ENCODE results near the gene THG1L. TPM values are rescaled to one million over a fixed set of nuclear protein-coding genes. Genes with fewer than 3 reads are reported as not detected.

Gene THG1L
- total RNA-seq, 2 donors from 2014 or later = 11.6 to 13.8 TPM

GRCh38 chr5:157710431-157710830 lies 20.8 kb upstream of the THG1L start:
- Histone ChIP-seq H3K36me3 (ENCODE audit: control insufficient read depth, insufficient read depth, low read length) (no peaks in the 10 kb centered on the region), H3K27ac (ENCODE audit: low read depth, low read length) (no peak overlapping the region), H3K4me1 (ENCODE audit: control insufficient read depth, insufficient read depth, low read length) (peaks cover 5% of the 10 kb centered on the region), H3K9me3 (ENCODE audit: control insufficient read depth, low read length) (no peaks in the 10 kb centered on the region), H3K27me3 (ENCODE audit: control insufficient read depth, insufficient read depth, low read length, poor library complexity, severe bottlenecking) (no peaks in the 10 kb centered on the region), H3K9ac (ENCODE audit: extremely low read depth, low read length, poor library complexity, severe bottlenecking) (no peak overlapping the region), H3K4me3 (ENCODE audit: low read length) (no peak overlapping the region)
- no peak overlapping the region for H3K4me3 Mint-ChIP-seq
- H3K4me1 Mint-ChIP-seq = peaks cover 6% of the 10 kb centered on the region
- 92 to 100% methylated on average over 1 of the region's 3 CpGs for WGBS, 2 experiments (ENCODE audit: insufficient coverage in 1 of 2, insufficient read length in 1 of 2)
- TF ChIP-seq CTCF (conservative IDR thresholded peaks at IDR 0.05) = no peak
- H3K36me3 Mint-ChIP-seq (ENCODE audit: low read depth) = no peaks in the 10 kb centered on the region
- H3K9me3 Mint-ChIP-seq = no peaks in the 10 kb centered on the region
- DNase-seq = no peak
- no peak overlapping the region for H3K27ac Mint-ChIP-seq
- H3K27me3 Mint-ChIP-seq (ENCODE audit: insufficient read depth) = peaks cover 11% of the 10 kb centered on the region

GRCh38 chr5:157710882-157711281 lies 20.3 kb upstream of the THG1L start:
- H3K4me1 ChIP-seq (ENCODE audit: control insufficient read depth, insufficient read depth, low read length) = peaks cover 5% of the 10 kb centered on the region
- no peaks in the 10 kb centered on the region for H3K9me3 Mint-ChIP-seq
- H3K9me3 ChIP-seq (ENCODE audit: control insufficient read depth, low read length) = no peaks in the 10 kb centered on the region
- H3K4me3 ChIP-seq (ENCODE audit: low read length) = no peak overlapping the region
- no peak overlapping the region for H3K27ac Mint-ChIP-seq
- DNase-seq = no peak
- no peaks in the 10 kb centered on the region for H3K36me3 ChIP-seq (ENCODE audit: control insufficient read depth, insufficient read depth, low read length)
- no peak overlapping the region for H3K27ac ChIP-seq (ENCODE audit: low read depth, low read length)
- peaks cover 3% of the 10 kb centered on the region for H3K4me1 Mint-ChIP-seq
- H3K4me3 Mint-ChIP-seq = no peak overlapping the region
- peaks cover 9% of the 10 kb centered on the region for H3K27me3 Mint-ChIP-seq (ENCODE audit: insufficient read depth)
- 100% methylated on average over 2 of the region's 2 CpGs; no CpG with 5 or more reads in 1 of the 2 experiments for WGBS, 2 experiments (ENCODE audit: insufficient coverage in 1 of 2, insufficient read length in 1 of 2)
- no peak overlapping the region for H3K9ac ChIP-seq (ENCODE audit: extremely low read depth, low read length, poor library complexity, severe bottlenecking)
- no peaks in the 10 kb centered on the region for H3K27me3 ChIP-seq (ENCODE audit: control insufficient read depth, insufficient read depth, low read length, poor library complexity, severe bottlenecking)
- TF ChIP-seq CTCF (conservative IDR thresholded peaks at IDR 0.05) = no peak
- no peaks in the 10 kb centered on the region for H3K36me3 Mint-ChIP-seq (ENCODE audit: low read depth)

- Mint-ChIP-seq H3K9me3 (no peaks in the 10 kb centered on the region), H3K4me1 (no peaks in the 10 kb centered on the region), H3K36me3 (ENCODE audit: low read depth) (no peaks in the 10 kb centered on the region), H3K27me3 (ENCODE audit: insufficient read depth) (peaks cover 7% of the 10 kb centered on the region), H3K27ac (no peak overlapping the region), H3K4me3 (no peak overlapping the region)
- no peaks in the 10 kb centered on the region for H3K9me3 ChIP-seq (ENCODE audit: control insufficient read depth, low read length)
- TF ChIP-seq CTCF (conservative IDR thresholded peaks at IDR 0.05) = no peak
- H3K4me1 ChIP-seq (ENCODE audit: control insufficient read depth, insufficient read depth, low read length) = peaks cover 5% of the 10 kb centered on the region
- no peak overlapping the region for H3K27ac ChIP-seq (ENCODE audit: low read depth, low read length)
- WGBS, 2 experiments (ENCODE audit: insufficient coverage in 1 of 2, insufficient read length in 1 of 2) = 91 to 100% methylated on average over 1 to 4 of the region's 4 CpGs
- H3K4me3 ChIP-seq (ENCODE audit: low read length) = no peak overlapping the region
- DNase-seq = no peak
- no peaks in the 10 kb centered on the region for H3K27me3 ChIP-seq (ENCODE audit: control insufficient read depth, insufficient read depth, low read length, poor library complexity, severe bottlenecking)
- H3K9ac ChIP-seq (ENCODE audit: extremely low read depth, low read length, poor library complexity, severe bottlenecking) = no peak overlapping the region
- H3K36me3 ChIP-seq (ENCODE audit: control insufficient read depth, insufficient read depth, low read length) = no peaks in the 10 kb centered on the region
These were observed 17.2 kb upstream of the THG1L start for GRCh38 chr5:157713830-157714595.

Measured in endodermal cell (in vitro differentiated cells).